AG04449 (cell line): ENCODE results near the gene RUNX1.

Experiments used
- CTCF ChIA-PET: fragments of 350-600 bp; formaldehyde crosslinking; extraction: SDS; loops from one replicate; lab custom pipeline; 2021; ENCODE audit warnings: antibody characterized with exemption; lab: Yijun Ruan, JAX
- POLR2A ChIA-PET: fragments of 400-600, 350-600 bp; formaldehyde crosslinking; extraction: SDS; loops from one replicate; lab custom pipeline; 2020; ENCODE audit warnings: antibody characterized with exemption, inconsistent platforms; lab: Yijun Ruan, JAX
- DNase-seq: peaks from one replicate; pipeline ENCODE4 v3.0.0-alpha.2; 2010; ENCODE audit warnings: low read depth, low spot score
- H3K4me3 ChIP-seq: 2 replicates; pipeline ENCODE4 v1.5.1; 2011; ENCODE audit warnings: low read depth, mild to moderate bottlenecking, control low read depth, low read length
- TF ChIP-seq, protein P1 (sequence below): IDR thresholded peaks from one replicate; pipeline ENCODE4 v1.5.1; 2011; ENCODE audit warnings: mild to moderate bottlenecking, moderate library complexity, low read length, control low read depth, inconsistent platforms; ENCODE audit not compliant: insufficient read depth; ENCODE audit errors: missing control alignments

Gene RUNX1

GRCh38 chr21:34992736-34993398, 56.2 kb downstream of the RUNX1 start:
- H3K4me3 ChIP-seq: no peak overlapping the region
- no peak for DNase-seq
- ChIA-PET CTCF (no interaction called here), POLR2A (no interaction called here)
- TF ChIP-seq, protein P1, sequence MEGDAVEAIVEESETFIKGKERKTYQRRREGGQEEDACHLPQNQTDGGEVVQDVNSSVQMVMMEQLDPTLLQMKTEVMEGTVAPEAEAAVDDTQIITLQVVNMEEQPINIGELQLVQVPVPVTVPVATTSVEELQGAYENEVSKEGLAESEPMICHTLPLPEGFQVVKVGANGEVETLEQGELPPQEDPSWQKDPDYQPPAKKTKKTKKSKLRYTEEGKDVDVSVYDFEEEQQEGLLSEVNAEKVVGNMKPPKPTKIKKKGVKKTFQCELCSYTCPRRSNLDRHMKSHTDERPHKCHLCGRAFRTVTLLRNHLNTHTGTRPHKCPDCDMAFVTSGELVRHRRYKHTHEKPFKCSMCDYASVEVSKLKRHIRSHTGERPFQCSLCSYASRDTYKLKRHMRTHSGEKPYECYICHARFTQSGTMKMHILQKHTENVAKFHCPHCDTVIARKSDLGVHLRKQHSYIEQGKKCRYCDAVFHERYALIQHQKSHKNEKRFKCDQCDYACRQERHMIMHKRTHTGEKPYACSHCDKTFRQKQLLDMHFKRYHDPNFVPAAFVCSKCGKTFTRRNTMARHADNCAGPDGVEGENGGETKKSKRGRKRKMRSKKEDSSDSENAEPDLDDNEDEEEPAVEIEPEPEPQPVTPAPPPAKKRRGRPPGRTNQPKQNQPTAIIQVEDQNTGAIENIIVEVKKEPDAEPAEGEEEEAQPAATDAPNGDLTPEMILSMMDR: no peak

GRCh38 chr21:34992180-34992579, 56.9 kb downstream of the RUNX1 start:
- TF ChIP-seq, protein P1: no peak
- ChIA-PET POLR2A (no interaction called here), CTCF (no interaction called here)
- DNase-seq: no peak
- no peak overlapping the region for H3K4me3 ChIP-seq

DNA sequence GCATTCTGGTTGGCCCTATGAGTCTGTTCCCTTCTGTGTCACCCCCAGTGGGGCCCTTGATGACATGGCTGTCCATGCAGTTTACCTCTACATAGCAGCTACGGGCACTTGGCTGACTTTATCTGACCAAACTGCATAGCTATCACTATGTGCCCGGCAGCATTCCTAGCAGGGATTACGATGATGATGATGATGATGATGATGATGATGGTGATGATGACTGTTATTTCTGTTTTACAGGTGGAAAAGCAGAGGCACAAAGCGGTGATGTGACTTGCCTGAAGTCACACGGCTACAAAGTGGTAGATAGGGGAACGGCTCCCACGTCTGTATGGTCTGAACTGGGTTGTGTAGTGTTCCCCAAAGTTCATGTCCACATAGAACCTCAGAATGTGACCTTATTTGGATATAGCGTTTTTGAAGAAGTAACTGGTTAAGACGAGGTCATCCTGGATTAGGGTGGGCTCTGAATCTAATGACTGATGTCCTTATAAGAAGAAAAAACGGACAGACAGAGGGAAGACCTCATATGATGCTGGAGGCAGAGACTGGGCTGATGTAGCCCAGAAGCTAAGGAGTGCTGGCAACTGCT, 57.6 kb downstream of the RUNX1 start:
- ChIA-PET CTCF (no interaction called here), POLR2A (no interaction called here)
- DNase-seq: no peak
- TF ChIP-seq, protein P1: no peak
- no peak overlapping the region for H3K4me3 ChIP-seq

GRCh38 chr21:34990842-34991241, 58.3 kb downstream of the RUNX1 start:
- no peak for DNase-seq
- TF ChIP-seq, protein P1: no peak
- H3K4me3 ChIP-seq: no peak overlapping the region
- ChIA-PET POLR2A (interaction anchor here (1.6 kb wide), 1 partner anchor 102 kb away, joined by 8 read pairs; no protein-coding TSS in a partner anchor), CTCF (no interaction called here)

- TF ChIP-seq, protein P1: no peak
- CTCF ChIA-PET: interaction anchor here (0.9 to 1.4 kb wide), 5 partner anchors 12 to 850 kb away, joined by 3 to 4 read pairs (median 3); no protein-coding TSS in a partner anchor
- no peak for DNase-seq
- POLR2A ChIA-PET: interaction anchor here (0.9 to 1.6 kb wide), 4 partner anchors 58 to 943 kb away, joined by 3 to 8 read pairs (median 4); no protein-coding TSS in a partner anchor
- no peak overlapping the region for H3K4me3 ChIP-seq
Measured at GRCh38 chr21:34989337-34990151, 59.6 kb downstream of the RUNX1 start.
